PC-9 (cell line): ENCODE measurements around the gene NUBPL.

Experiments
- CTCF ChIP-seq: fragments of 200-600 bp; sonication (generic); conservative IDR thresholded peaks from 2 replicates; pipeline ENCODE4 v1.6.1; 2017; ENCODE audit warnings: mixed run types, antibody characterized with exemption, mild to moderate bottlenecking, moderate library complexity
- EZH2 ChIP-seq: fragments of 200-600 bp; sonication (generic); IDR thresholded peaks from 2 replicates; pipeline ENCODE4 v1.8.0; 2017; ENCODE audit warnings: antibody characterized with exemption, low read depth

- no peak for TF ChIP-seq CTCF
- no peak for TF ChIP-seq EZH2
Observed at GRCh38 chr14:31592631-31593030, 31.4 kb downstream of the NUBPL start.
